MCF 10A (cell line): Measurements from ENCODE around the gene SYT11. TPM values are rescaled to one million over a fixed set of nuclear protein-coding genes. Genes with fewer than 3 reads are reported as not detected.

Experiments used
- BruUV-seq: library from RNA; stranded (reverse); fragments of 400-500 nt; replicated peaks from 2 replicates; lab custom pipeline; 2021; lab: Mats Ljungman, UMichigan
- CTCF ChIA-PET: fragments of 300-600 bp; sonication (Branson Sonifier 250); formaldehyde crosslinking; extraction: SDS; loops from one replicate; lab custom pipeline; 2021; ENCODE audit warnings: antibody characterized with exemption, inconsistent platforms; lab: Yijun Ruan, JAX
- POLR2A ChIA-PET: fragments of 300-600, 350-650 bp; sonication (Branson Sonifier 250); formaldehyde crosslinking; extraction: SDS; loops from one replicate; lab custom pipeline; 2020; ENCODE audit warnings: antibody characterized with exemption, inconsistent platforms; lab: Yijun Ruan, JAX
- DNase-seq: peaks from one replicate; pipeline ENCODE4 v3.0.0-alpha.2; 2018; ENCODE audit not compliant: unreplicated experiment
- H3K27ac Mint-ChIP-seq: one replicate; pipeline ENCODE4 v1.8.0; 2022; ENCODE audit warnings: mild to moderate bottlenecking, low read depth, mixed read lengths; ENCODE audit not compliant: unreplicated experiment
- H3K27me3 Mint-ChIP-seq: one replicate; pipeline ENCODE4 v1.8.0; 2022; ENCODE audit warnings: mixed read lengths; ENCODE audit not compliant: insufficient read depth, unreplicated experiment
- H3K36me3 Mint-ChIP-seq: one replicate; pipeline ENCODE4 v1.8.0; 2022; ENCODE audit warnings: mild to moderate bottlenecking, moderate library complexity, mixed read lengths; ENCODE audit not compliant: insufficient read depth, unreplicated experiment
- H3K4me1 Mint-ChIP-seq: one replicate; pipeline ENCODE4 v1.8.0; 2022; ENCODE audit warnings: mixed read lengths; ENCODE audit not compliant: insufficient read depth, unreplicated experiment
- H3K4me3 Mint-ChIP-seq: one replicate; pipeline ENCODE4 v1.8.0; 2022; ENCODE audit warnings: mild to moderate bottlenecking, moderate library complexity, mixed read lengths; ENCODE audit not compliant: unreplicated experiment
- H3K9me3 Mint-ChIP-seq: one replicate; pipeline ENCODE4 v1.8.0; 2022; ENCODE audit warnings: mixed read lengths; ENCODE audit not compliant: unreplicated experiment
- intact Hi-C: fragments of 100-400 bp; cut with micrococcal nuclease; formaldehyde crosslinking; loops from 2 replicates; pipeline ENCODE4 v1.14.1; 2022
- total RNA-seq: library from RNA; stranded (reverse); gene quantifications from 2 replicates; pipeline ENCODE4 v1.2.3, GENCODE V29; 2022
- TF ChIP-seq, protein P1 (sequence below): fragments of 200-600 bp; IDR thresholded peaks from one replicate; pipeline ENCODE4 v1.8.0; 2022; ENCODE audit warnings: antibody characterized with exemption, mild to moderate bottlenecking; ENCODE audit not compliant: unreplicated experiment

SYT11 gene
- total RNA-seq, 1 experiment from 2014 or later: 0.14 TPM

DNA sequence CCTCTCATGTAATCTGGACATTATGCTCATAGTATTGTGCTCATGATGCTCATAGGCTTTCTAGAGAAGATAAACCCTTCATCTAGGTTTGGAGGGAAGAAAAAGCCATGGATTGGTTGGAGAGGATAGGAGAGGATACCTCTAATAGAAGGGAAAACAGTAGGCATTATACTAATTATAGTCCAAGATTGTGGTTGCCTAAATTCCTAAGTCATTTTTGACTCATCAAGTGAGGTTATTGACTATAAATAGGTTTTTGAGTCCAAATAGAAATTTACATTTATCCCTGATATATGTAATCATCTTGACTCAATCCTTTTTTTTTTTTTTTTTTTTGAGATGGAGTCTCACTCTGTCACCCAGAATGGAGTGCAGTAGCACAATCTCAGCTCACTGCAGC, 5.0 kb downstream of the SYT11 start:
- POLR2A ChIA-PET: no interaction called here
- no TSS peak for BruUV-seq
- no peak overlapping the region for H3K27ac Mint-ChIP-seq
- intact Hi-C loops: no loop called here
- no peak for DNase-seq
- no peaks in the 10 kb centered on the region for H3K9me3 Mint-ChIP-seq
- CTCF ChIA-PET: interaction anchor here (0.6 kb wide), 1 partner anchor 216 kb away, joined by 3 read pairs; no protein-coding TSS in a partner anchor
- peaks cover 20% of the 10 kb centered on the region for H3K27me3 Mint-ChIP-seq
- H3K4me3 Mint-ChIP-seq: no peak overlapping the region
- TF ChIP-seq, protein P1, sequence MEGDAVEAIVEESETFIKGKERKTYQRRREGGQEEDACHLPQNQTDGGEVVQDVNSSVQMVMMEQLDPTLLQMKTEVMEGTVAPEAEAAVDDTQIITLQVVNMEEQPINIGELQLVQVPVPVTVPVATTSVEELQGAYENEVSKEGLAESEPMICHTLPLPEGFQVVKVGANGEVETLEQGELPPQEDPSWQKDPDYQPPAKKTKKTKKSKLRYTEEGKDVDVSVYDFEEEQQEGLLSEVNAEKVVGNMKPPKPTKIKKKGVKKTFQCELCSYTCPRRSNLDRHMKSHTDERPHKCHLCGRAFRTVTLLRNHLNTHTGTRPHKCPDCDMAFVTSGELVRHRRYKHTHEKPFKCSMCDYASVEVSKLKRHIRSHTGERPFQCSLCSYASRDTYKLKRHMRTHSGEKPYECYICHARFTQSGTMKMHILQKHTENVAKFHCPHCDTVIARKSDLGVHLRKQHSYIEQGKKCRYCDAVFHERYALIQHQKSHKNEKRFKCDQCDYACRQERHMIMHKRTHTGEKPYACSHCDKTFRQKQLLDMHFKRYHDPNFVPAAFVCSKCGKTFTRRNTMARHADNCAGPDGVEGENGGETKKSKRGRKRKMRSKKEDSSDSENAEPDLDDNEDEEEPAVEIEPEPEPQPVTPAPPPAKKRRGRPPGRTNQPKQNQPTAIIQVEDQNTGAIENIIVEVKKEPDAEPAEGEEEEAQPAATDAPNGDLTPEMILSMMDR: no peak
- no peaks in the 10 kb centered on the region for H3K36me3 Mint-ChIP-seq
- no peaks in the 10 kb centered on the region for H3K4me1 Mint-ChIP-seq

DNA sequence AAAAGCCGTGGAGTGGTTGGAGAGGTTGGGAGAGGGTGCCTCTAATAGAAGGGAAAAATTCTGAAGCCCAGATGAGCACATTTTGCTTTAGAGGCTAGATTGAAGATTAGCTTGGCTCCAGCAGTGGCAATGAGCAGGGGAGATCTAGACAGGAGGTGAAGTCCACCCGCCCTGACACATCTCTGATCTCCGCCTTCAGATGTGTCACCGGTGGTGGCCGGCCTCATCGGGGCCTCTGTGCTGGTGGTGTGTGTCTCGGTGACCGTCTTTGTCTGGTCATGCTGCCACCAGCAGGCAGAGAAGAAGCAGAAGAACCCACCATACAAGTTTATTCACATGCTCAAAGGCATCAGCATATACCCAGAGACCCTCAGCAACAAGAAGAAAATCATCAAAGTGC, 8.4 kb downstream of the SYT11 start:
- Mint-ChIP-seq H3K9me3 (no peaks in the 10 kb centered on the region), H3K27ac (no peak overlapping the region), H3K4me1 (peaks cover 6% of the 10 kb centered on the region), H3K36me3 (no peaks in the 10 kb centered on the region), H3K4me3 (no peak overlapping the region), H3K27me3 (peaks cover 3% of the 10 kb centered on the region)
- intact Hi-C loops: no loop called here
- no TSS peak for BruUV-seq
- TF ChIP-seq, protein P1: no peak
- DNase-seq: no peak
- CTCF ChIA-PET: no interaction called here
- POLR2A ChIA-PET: interaction anchor here (1.3 kb wide), 1 partner anchor 11 kb away, joined by 4 read pairs; the partner anchor contains the start of gene GON4L

DNA sequence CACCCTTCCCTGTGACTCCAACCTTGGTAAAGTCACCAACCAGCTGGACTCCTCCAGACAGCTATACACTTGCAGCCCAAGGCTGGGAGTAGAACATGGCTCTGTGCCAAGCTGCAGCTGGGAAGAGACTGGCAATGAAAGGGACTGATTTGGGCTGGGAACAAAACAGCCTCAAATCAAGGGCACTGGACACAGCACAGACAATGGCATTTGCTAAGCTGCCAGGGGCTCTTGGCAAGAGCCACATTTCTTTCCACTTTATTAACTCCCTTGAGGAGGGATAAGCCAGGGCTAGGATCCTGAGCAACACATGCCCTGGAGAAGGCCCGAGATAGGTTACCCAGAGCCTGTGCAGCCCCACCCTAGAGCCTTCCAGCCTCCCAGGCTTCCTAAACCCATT, 12.0 kb downstream of the SYT11 start:
- Mint-ChIP-seq H3K4me3 (no peak overlapping the region), H3K36me3 (no peaks in the 10 kb centered on the region), H3K27ac (no peak overlapping the region), H3K27me3 (no peaks in the 10 kb centered on the region), H3K9me3 (no peaks in the 10 kb centered on the region), H3K4me1 (peaks cover 6% of the 10 kb centered on the region)
- ChIA-PET CTCF (interaction anchor here (1.5 kb wide), 1 partner anchor 14 kb away, joined by 5 read pairs; no protein-coding TSS in a partner anchor), POLR2A (interaction anchor here (0.7 to 3.0 kb wide), 5 partner anchors 13 to 27 kb away, joined by 3 to 8 read pairs (median 4); partner anchors contain the start of gene GON4L)
- peak; percentile 30 for DNase-seq
- TF ChIP-seq, protein P1: no peak
- intact Hi-C loops: no loop called here
- BruUV-seq: no TSS peak

DNA sequence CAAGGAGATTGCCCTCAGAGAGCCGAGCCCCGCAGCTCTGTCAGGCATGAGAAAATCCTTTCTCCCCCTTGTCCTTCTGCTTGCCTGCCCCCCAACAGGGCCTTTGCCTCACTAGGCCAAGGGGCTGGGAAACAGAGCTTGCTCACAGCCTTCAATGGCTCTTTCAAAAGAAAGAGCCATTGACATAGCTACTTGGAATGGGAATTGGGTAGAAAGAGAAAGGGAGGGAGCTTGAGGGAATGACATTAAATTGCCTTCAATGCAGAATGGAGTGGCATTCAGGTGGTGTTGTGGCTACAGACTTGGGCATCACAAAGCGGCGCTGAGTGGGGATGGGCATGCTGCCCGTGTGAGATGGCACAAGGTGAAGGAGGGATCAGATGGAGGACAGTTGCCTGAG, 13.2 kb downstream of the SYT11 start:
- H3K4me3 Mint-ChIP-seq: no peak overlapping the region
- CTCF ChIA-PET: interaction anchor here (0.7 kb wide), 1 partner anchor 8 kb away, joined by 3 read pairs; no protein-coding TSS in a partner anchor
- no peak overlapping the region for H3K27ac Mint-ChIP-seq
- no peaks in the 10 kb centered on the region for H3K36me3 Mint-ChIP-seq
- H3K27me3 Mint-ChIP-seq: no peaks in the 10 kb centered on the region
- no TSS peak for BruUV-seq
- TF ChIP-seq, protein P1: no peak
- intact Hi-C loops: no loop called here
- H3K9me3 Mint-ChIP-seq: no peaks in the 10 kb centered on the region
- H3K4me1 Mint-ChIP-seq: peaks cover 6% of the 10 kb centered on the region
- POLR2A ChIA-PET: interaction anchor here (1.2 to 3.0 kb wide), 8 partner anchors 10 to 38 kb away, joined by 3 to 8 read pairs (median 4); partner anchors contain the start of genes GON4L and SYT11
- DNase-seq: no peak
